Activated CD4-positive, alpha-beta T cell treated with anti-CD3 and anti-CD28 coated beads for 24 hours (primary cell): ENCODE measurements around the gene AKR1A1.
"Not testable (repeated sequence)": the region's sequence is repeated elsewhere in the genome, so short reads cannot be mapped to it uniquely, and the experiment has no call there.

Experiments
- DNase-seq, 2 donors: peaks; one replicate each; pipeline ENCODE4 v3.0.0-alpha.2; 2020; ENCODE audit warnings: low read depth in 2 of 2

The AKR1A1 gene

GRCh38 chr1:45550401-45551351, at the start of gene AKR1A1:
AKR1A1 (plus strand) TSS chr1:45550826; CDS start chr1:45561795, 10,969 bp downstream.
- DNase-seq: peak; percentile 81

GRCh38 chr1:45501505-45501859, 49.1 kb upstream of the AKR1A1 start:
- DNase-seq: no peak

- no peak for DNase-seq
These were observed 46.9 kb upstream of the AKR1A1 start for GRCh38 chr1:45503462-45504360.

GRCh38 chr1:45507195-45507594, 43.4 kb upstream of the AKR1A1 start:
- no peak for DNase-seq

- DNase-seq: no peak
These were observed 42.7 kb upstream of the AKR1A1 start for GRCh38 chr1:45507893-45508292.

- DNase-seq: no peak
These were observed 42.1 kb upstream of the AKR1A1 start for GRCh38 chr1:45508295-45509151.

GRCh38 chr1:45510036-45510971, 40.3 kb upstream of the AKR1A1 start:
- DNase-seq: no peak

- DNase-seq: no peak
These were observed 39.6 kb upstream of the AKR1A1 start for GRCh38 chr1:45510972-45511527.

GRCh38 chr1:45512641-45513054, 38.0 kb upstream of the AKR1A1 start:
- DNase-seq: peak; percentile 32 to 43

GRCh38 chr1:45513532-45514260, 36.9 kb upstream of the AKR1A1 start:
- not testable (repeated sequence) for DNase-seq

GRCh38 chr1:45516036-45516435, 34.6 kb upstream of the AKR1A1 start:
- DNase-seq: no peak

- no peak for DNase-seq
These were observed 34.2 kb upstream of the AKR1A1 start for GRCh38 chr1:45516465-45516864.

GRCh38 chr1:45518366-45518765, 32.3 kb upstream of the AKR1A1 start:
- not testable (repeated sequence) for DNase-seq

GRCh38 chr1:45518910-45519309, 31.7 kb upstream of the AKR1A1 start:
- no peak for DNase-seq

- DNase-seq: not testable (repeated sequence)
These were observed 30.9 kb upstream of the AKR1A1 start for GRCh38 chr1:45519774-45520173.

- peak; percentile 98 for DNase-seq
These were observed 29.0 kb upstream of the AKR1A1 start, which contains the start of gene PRDX1 for GRCh38 chr1:45521413-45522323. PRDX1 (minus strand) TSS chr1:45521884; CDS start chr1:45519043, 2,841 bp downstream.

GRCh38 chr1:45522324-45523104, 28.1 kb upstream of the AKR1A1 start:
- DNase-seq: no peak
